ENCODE data around the gene NXPE1.

DNA sequence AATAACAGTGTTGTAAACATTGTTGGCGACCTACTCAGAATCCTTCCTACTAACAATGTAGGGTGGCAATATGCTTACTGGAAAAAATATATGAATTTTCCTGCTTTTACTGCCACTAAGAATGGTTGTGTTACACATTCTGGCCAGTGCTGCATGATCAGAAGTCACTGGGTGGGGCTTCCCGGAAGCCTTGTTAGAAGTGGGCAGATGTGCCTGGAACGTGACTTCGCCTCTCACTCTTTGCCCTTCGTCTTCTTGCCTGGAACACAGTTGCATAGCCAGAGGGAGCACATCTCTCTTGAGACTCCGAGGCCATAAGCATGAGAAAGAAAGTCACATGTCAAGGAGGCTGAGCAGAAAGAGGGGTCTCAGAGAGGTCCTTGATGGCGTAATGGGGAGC, 48.6 kb downstream of the NXPE1 start:
- TF ChIP-seq EP300 (IDR thresholded peaks at IDR 0.05; ENCODE audit: low read depth) (no peak), POLR2A (IDR thresholded peaks at IDR 0.05) (no peak), POLR2AphosphoS5 (IDR thresholded peaks at IDR 0.05) (no peak)
- TF ChIP-seq, protein P1, sequence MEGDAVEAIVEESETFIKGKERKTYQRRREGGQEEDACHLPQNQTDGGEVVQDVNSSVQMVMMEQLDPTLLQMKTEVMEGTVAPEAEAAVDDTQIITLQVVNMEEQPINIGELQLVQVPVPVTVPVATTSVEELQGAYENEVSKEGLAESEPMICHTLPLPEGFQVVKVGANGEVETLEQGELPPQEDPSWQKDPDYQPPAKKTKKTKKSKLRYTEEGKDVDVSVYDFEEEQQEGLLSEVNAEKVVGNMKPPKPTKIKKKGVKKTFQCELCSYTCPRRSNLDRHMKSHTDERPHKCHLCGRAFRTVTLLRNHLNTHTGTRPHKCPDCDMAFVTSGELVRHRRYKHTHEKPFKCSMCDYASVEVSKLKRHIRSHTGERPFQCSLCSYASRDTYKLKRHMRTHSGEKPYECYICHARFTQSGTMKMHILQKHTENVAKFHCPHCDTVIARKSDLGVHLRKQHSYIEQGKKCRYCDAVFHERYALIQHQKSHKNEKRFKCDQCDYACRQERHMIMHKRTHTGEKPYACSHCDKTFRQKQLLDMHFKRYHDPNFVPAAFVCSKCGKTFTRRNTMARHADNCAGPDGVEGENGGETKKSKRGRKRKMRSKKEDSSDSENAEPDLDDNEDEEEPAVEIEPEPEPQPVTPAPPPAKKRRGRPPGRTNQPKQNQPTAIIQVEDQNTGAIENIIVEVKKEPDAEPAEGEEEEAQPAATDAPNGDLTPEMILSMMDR (IDR thresholded peaks at IDR 0.05) = no peak

Measured in transverse colon (tissue), 4 donors.